ENCODE results near the gene SLC7A6OS. TPM values are rescaled to one million over a fixed set of nuclear protein-coding genes. Genes with fewer than 3 reads are reported as not detected.

Gene SLC7A6OS
- total and polyA plus RNA-seq, 2 experiments from 2014 or later, result 16.4 to 17.9 TPM

DNA sequence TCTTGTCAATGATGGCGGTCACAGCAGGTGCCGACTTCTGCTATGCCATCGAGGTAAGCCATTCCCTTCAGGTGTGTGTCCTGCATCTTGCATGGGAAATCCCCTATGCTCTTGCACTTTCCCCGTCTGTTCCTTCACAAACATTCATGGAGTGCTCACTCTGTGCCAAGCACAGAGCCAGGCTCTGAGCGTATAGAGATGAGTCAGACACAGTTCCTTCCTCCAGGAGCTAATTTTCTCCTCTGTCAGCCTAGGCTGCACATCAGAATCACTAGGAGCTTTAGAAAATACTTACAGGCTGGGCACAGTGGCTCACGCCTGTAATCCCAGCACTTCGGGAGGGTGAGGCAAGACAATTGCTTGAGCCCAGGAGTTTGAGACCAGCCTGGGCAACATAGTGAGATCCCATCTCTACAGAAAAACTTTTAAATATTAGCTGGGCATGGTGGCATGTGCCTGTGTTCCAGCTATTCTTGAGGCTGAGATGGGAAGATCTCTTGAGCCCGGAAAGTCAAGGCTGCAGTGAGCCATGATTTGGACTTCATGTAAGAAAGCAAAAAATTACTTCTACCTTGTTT lies 14.1 kb upstream of the SLC7A6OS start (continued):
- TF ChIP-seq ZNF462 (CRISPR knock-in tag; IDR thresholded peaks at IDR 0.05) (no peak), JUNB (IDR thresholded peaks at IDR 0.05; ENCODE audit: unreplicated experiment) (no peak), POLR2AphosphoS5 (IDR thresholded peaks at IDR 0.05; ENCODE audit: low read depth) (no peak)

DNA sequence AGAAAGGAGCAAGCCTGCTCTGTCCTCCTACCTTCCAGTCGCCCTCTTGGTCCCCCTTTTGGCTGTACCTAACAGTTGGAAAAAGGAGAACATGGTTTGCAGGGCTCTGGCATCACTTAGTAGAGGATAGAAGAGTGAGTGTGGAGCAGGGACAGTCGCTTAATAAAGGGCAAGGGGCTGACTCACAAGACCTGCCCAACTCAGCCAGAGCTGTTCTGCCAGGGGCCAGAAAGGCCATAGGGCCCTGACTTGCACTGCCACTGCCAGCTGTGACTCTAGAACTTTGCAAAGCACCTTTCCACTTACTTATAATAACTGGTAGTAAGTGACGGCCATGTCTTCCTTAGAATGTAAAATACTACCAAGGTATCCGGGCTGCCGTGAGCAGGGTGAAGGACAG lies 13.6 kb upstream of the SLC7A6OS start:
- 0 out of 2 replicates have a peak, but pooled peaks cover 3% of the 10 kb centered on the region for H3K36me3 ChIP-seq (ENCODE audit: insufficient read depth)
- peaks cover 3% of the 10 kb centered on the region; the same call in 1 of the 3 replicates for H3K4me1 Mint-ChIP-seq
- ATAC-seq, result no peak
- TF ChIP-seq STAT1 (IDR thresholded peaks at IDR 0.05; ENCODE audit: unreplicated experiment) (no peak), POLR2AphosphoS5 (IDR thresholded peaks at IDR 0.05; ENCODE audit: low read depth) (no peak), JUNB (IDR thresholded peaks at IDR 0.05; ENCODE audit: unreplicated experiment) (no peak), ZNF331 (CRISPR knock-in tag; IDR thresholded peaks at IDR 0.05; ENCODE audit: low read depth) (no peak), EZH2phosphoT487 (IDR thresholded peaks at IDR 0.05; ENCODE audit: unreplicated experiment) (no peak), ETS1 (IDR thresholded peaks at IDR 0.05) (no peak), ZNF114 (CRISPR knock-in tag; IDR thresholded peaks at IDR 0.05) (no peak), EZH2 (IDR thresholded peaks at IDR 0.05; ENCODE audit: low read depth, unreplicated experiment) (no peak), NANOG (IDR thresholded peaks at IDR 0.05; ENCODE audit: borderline replicate concordance) (no peak), CREB1 (CRISPR knock-in tag; IDR thresholded peaks at IDR 0.05; ENCODE audit: low read depth) (no peak)
- TF ChIP-seq, protein P1, sequence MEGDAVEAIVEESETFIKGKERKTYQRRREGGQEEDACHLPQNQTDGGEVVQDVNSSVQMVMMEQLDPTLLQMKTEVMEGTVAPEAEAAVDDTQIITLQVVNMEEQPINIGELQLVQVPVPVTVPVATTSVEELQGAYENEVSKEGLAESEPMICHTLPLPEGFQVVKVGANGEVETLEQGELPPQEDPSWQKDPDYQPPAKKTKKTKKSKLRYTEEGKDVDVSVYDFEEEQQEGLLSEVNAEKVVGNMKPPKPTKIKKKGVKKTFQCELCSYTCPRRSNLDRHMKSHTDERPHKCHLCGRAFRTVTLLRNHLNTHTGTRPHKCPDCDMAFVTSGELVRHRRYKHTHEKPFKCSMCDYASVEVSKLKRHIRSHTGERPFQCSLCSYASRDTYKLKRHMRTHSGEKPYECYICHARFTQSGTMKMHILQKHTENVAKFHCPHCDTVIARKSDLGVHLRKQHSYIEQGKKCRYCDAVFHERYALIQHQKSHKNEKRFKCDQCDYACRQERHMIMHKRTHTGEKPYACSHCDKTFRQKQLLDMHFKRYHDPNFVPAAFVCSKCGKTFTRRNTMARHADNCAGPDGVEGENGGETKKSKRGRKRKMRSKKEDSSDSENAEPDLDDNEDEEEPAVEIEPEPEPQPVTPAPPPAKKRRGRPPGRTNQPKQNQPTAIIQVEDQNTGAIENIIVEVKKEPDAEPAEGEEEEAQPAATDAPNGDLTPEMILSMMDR (conservative IDR thresholded peaks at IDR 0.05; ENCODE audit: low read depth in 2 of 2), result no peak

More for the DNA sequence above, 13.6 kb upstream of the SLC7A6OS start:
- Histone ChIP-seq H3K27me3 (ENCODE audit: insufficient read depth) (no peaks in the 10 kb centered on the region), H3K4me3 (no peak overlapping the region), H2AFZ (no peak overlapping the region), H3K4me2 (no peak overlapping the region), H3F3A (replicated peaks; ENCODE audit: low read depth) (no peaks in the 10 kb centered on the region), H4K20me1 (replicated peaks; ENCODE audit: insufficient read depth) (no peaks in the 10 kb centered on the region; the same call in 1 of the 2 replicates), H3K27ac (ENCODE audit: low read depth) (no peak overlapping the region), H3K4me1 (ENCODE audit: insufficient read depth) (no peaks in the 10 kb centered on the region), H3K9me2 (ENCODE audit: insufficient read depth) (no peaks in the 10 kb centered on the region), H3K79me2 (replicated peaks; ENCODE audit: insufficient read depth) (no peaks in the 10 kb centered on the region)
- DNase-seq (ENCODE audit: low spot score), result no peak
- Mint-ChIP-seq H3K9me3 (no peaks in the 10 kb centered on the region), H3K4me3 (no peak overlapping the region), H3K36me3 (ENCODE audit: low read depth) (peaks cover 42% of the 10 kb centered on the region), H3K27me3 (ENCODE audit: insufficient read depth, low read depth, poor library complexity) (peaks cover 6% of the 10 kb centered on the region), H3K27ac (no peak overlapping the region)
